ENCODE data around the gene IL6ST.

GRCh38 chr5:55897206-55897894 is 97.4 kb downstream of the IL6ST start:
- TF ChIP-seq, protein P1, sequence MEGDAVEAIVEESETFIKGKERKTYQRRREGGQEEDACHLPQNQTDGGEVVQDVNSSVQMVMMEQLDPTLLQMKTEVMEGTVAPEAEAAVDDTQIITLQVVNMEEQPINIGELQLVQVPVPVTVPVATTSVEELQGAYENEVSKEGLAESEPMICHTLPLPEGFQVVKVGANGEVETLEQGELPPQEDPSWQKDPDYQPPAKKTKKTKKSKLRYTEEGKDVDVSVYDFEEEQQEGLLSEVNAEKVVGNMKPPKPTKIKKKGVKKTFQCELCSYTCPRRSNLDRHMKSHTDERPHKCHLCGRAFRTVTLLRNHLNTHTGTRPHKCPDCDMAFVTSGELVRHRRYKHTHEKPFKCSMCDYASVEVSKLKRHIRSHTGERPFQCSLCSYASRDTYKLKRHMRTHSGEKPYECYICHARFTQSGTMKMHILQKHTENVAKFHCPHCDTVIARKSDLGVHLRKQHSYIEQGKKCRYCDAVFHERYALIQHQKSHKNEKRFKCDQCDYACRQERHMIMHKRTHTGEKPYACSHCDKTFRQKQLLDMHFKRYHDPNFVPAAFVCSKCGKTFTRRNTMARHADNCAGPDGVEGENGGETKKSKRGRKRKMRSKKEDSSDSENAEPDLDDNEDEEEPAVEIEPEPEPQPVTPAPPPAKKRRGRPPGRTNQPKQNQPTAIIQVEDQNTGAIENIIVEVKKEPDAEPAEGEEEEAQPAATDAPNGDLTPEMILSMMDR (IDR thresholded peaks at IDR 0.05) = no peak
- no peak for TF ChIP-seq POLR2A (IDR thresholded peaks at IDR 0.05)

All from Peyer's patch (tissue), 4 donors.